SK-N-MC (cell line): Measurements from ENCODE around the gene CLDN10.

Experiments used
- EZH2 ChIP-seq: fragments of 200-600 bp; sonication (generic); IDR thresholded peaks from one replicate; pipeline ENCODE4 v1.6.1; 2017; ENCODE audit warnings: antibody characterized with exemption
- FOXP2 ChIP-seq: optimal IDR thresholded peaks from 2 replicates; pipeline ENCODE3; 2011; ENCODE audit warnings: mild to moderate bottlenecking, moderate library complexity; ENCODE audit not compliant: insufficient read depth; ENCODE audit errors: extremely low read length, control extremely low read depth
- POLR2AphosphoS5 ChIP-seq: IDR thresholded peaks from 2 replicates; pipeline ENCODE4 v1.6.1; 2012; ENCODE audit warnings: mild to moderate bottlenecking, low read depth, low read length, borderline replicate concordance

DNA sequence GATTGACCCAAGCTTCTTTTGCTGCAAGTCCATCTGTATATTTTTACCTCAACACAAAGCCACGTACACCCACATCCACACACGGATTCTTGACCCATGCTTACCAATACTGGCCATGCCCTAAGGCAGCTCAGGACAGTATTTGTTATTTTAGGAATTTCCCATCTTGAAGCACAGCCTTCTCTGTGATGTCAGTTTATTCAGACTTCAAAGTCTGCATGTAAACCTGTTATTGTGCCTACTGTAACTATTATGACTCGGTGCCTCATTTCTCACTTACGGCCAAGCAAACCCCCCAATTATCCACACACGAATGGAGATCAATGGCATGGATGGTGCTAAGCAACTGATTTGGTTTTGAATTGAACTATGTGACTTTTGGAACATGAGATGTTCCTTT is 17.5 kb downstream of the CLDN10 start:
- TF ChIP-seq POLR2AphosphoS5: no peak
- no peak for TF ChIP-seq EZH2
- TF ChIP-seq FOXP2: no peak
